Smooth muscle cell (in vitro differentiated cells): ENCODE results near the gene DOCK9. TPM values are rescaled to one million over a fixed set of nuclear protein-coding genes. Genes with fewer than 3 reads are reported as not detected.

Experiments
- DNase-seq: peaks from one replicate; lab custom pipeline; 2025; ENCODE audit not compliant: unreplicated experiment; lab: John Stamatoyannopoulos, UW
- H2AFZ ChIP-seq: fragments of 200-600 bp; sonication (generic); 2 replicates; pipeline ENCODE4 v1.6.0; 2016; ENCODE audit warnings: antibody characterized with exemption, low read depth, mild to moderate bottlenecking
- H3F3A ChIP-seq: fragments of 200-600 bp; sonication (generic); 2 replicates; pipeline ENCODE4 v1.6.0; 2017; ENCODE audit warnings: antibody characterized with exemption, low read depth
- H3K27ac ChIP-seq: fragments of 200-600 bp; sonication (generic); 2 replicates; pipeline ENCODE4 v1.5.1; 2016; ENCODE audit warnings: low read depth, mild to moderate bottlenecking
- H3K27me3 ChIP-seq: fragments of 200-600 bp; sonication (generic); 2 replicates; pipeline ENCODE4 v1.6.1; 2016; ENCODE audit warnings: low read depth, mild to moderate bottlenecking
- H3K36me3 ChIP-seq: fragments of 200-600 bp; sonication (generic); 2 replicates; pipeline ENCODE4 v1.5.1; 2016; ENCODE audit warnings: low read depth
- H3K4me1 ChIP-seq: fragments of 200-600 bp; sonication (generic); 2 replicates; pipeline ENCODE4 v1.5.1; 2016; ENCODE audit warnings: low read depth
- H3K4me2 ChIP-seq: fragments of 200-600 bp; sonication (generic); 2 replicates; pipeline ENCODE4 v1.6.0; 2016; ENCODE audit warnings: mild to moderate bottlenecking
- H3K4me3 ChIP-seq: fragments of 200-600 bp; sonication (generic); 2 replicates; pipeline ENCODE4 v1.5.1; 2016; ENCODE audit warnings: mild to moderate bottlenecking
- H3K79me2 ChIP-seq: fragments of 200-600 bp; sonication (generic); 2 replicates; pipeline ENCODE4 v1.6.0; 2016; ENCODE audit warnings: low read depth, mild to moderate bottlenecking
- H3K9ac ChIP-seq: fragments of 200-600 bp; sonication (generic); 2 replicates; pipeline ENCODE4 v1.6.0; 2016; ENCODE audit warnings: low read depth
- H3K9me3 ChIP-seq: fragments of 200-600 bp; sonication (generic); replicated peaks from 2 replicates; pipeline ENCODE4 v1.5.1; 2016; ENCODE audit warnings: low read depth
- H4K20me1 ChIP-seq: fragments of 200-600 bp; sonication (generic); 2 replicates; pipeline ENCODE4 v1.6.0; 2016; ENCODE audit warnings: low read depth
- WGBS: methylation state at CpG from one replicate; pipeline ENCODE4 v1.1.7; 2016; ENCODE audit warnings: low lambda C conversion rate; 5-methylcytosine and 5-hydroxymethylcytosine counted together
- polyA plus RNA-seq: library from polyadenylated mRNA; unstranded; fragments of >200 nt; fragmentation: Nextera tagmentation; extraction: Ambion mirVana; gene quantifications from 2 replicates; pipeline ENCODE4 v1.2.1, GENCODE V29; 2016
- total RNA-seq: library from RNA; depleted of rRNA; stranded (reverse); fragments of >200 nt; gene quantifications from 2 replicates; pipeline ENCODE4 v1.2.3, GENCODE V29; 2014
- TF ChIP-seq, protein P1 (sequence below): fragments of 200-600 bp; sonication (generic); IDR thresholded peaks from 2 replicates; pipeline ENCODE4 v1.5.1; 2017; ENCODE audit warnings: borderline replicate concordance, mild to moderate bottlenecking, antibody characterized with exemption; ENCODE audit not compliant: insufficient read depth, poor library complexity, severe bottlenecking

The DOCK9 gene
- total and polyA plus RNA-seq, 2 experiments from 2014 or later: 5.7 to 25.1 TPM

GRCh38 chr13:98775844-98776598 is 201.8 kb downstream of the DOCK9 start:
- Histone ChIP-seq H2AFZ (no peak overlapping the region), H3F3A (no peaks in the 10 kb centered on the region), H3K4me3 (no peak overlapping the region), H3K27ac (no peak overlapping the region), H3K79me2 (no peaks in the 10 kb centered on the region), H3K9me3 (no peaks in the 10 kb centered on the region), H3K27me3 (no peaks in the 10 kb centered on the region), H4K20me1 (no peaks in the 10 kb centered on the region), H3K4me2 (no peak overlapping the region), H3K36me3 (no peaks in the 10 kb centered on the region), H3K4me1 (no peaks in the 10 kb centered on the region), H3K9ac (no peak overlapping the region)
- DNase-seq: no peak
- 71% methylated on average over 22 of the region's 22 CpGs for WGBS
- TF ChIP-seq, protein P1, sequence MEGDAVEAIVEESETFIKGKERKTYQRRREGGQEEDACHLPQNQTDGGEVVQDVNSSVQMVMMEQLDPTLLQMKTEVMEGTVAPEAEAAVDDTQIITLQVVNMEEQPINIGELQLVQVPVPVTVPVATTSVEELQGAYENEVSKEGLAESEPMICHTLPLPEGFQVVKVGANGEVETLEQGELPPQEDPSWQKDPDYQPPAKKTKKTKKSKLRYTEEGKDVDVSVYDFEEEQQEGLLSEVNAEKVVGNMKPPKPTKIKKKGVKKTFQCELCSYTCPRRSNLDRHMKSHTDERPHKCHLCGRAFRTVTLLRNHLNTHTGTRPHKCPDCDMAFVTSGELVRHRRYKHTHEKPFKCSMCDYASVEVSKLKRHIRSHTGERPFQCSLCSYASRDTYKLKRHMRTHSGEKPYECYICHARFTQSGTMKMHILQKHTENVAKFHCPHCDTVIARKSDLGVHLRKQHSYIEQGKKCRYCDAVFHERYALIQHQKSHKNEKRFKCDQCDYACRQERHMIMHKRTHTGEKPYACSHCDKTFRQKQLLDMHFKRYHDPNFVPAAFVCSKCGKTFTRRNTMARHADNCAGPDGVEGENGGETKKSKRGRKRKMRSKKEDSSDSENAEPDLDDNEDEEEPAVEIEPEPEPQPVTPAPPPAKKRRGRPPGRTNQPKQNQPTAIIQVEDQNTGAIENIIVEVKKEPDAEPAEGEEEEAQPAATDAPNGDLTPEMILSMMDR: no peak

DNA sequence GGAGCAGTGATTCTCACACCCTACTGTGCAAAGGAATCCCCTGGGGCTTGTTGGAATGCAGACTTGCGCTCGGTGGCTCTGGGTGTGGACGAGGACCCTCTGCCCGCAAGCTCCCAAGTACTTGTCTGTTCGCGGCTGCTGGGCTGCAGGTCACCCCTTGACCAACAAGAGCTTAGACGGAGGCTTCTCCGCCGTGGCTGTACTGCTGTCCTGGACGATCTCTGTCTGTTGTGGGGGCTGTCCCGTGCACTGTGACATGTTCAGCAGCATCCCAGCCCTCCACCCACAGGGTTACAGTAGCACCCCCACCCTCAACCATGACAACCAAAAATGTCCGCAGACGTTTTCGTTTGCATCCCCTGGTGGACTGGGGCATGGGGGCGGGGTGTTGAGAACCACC is 202.5 kb downstream of the DOCK9 start:
- Histone ChIP-seq H3F3A (no peaks in the 10 kb centered on the region), H3K27ac (no peak overlapping the region), H3K9ac (no peak overlapping the region), H3K36me3 (no peaks in the 10 kb centered on the region), H3K4me2 (no peak overlapping the region), H3K79me2 (no peaks in the 10 kb centered on the region), H4K20me1 (no peaks in the 10 kb centered on the region), H3K27me3 (no peaks in the 10 kb centered on the region), H3K9me3 (no peaks in the 10 kb centered on the region), H2AFZ (no peak overlapping the region), H3K4me1 (no peaks in the 10 kb centered on the region), H3K4me3 (no peak overlapping the region)
- TF ChIP-seq, protein P1: no peak
- no peak for DNase-seq
- 93% methylated on average over 15 of the region's 15 CpGs for WGBS

DNA sequence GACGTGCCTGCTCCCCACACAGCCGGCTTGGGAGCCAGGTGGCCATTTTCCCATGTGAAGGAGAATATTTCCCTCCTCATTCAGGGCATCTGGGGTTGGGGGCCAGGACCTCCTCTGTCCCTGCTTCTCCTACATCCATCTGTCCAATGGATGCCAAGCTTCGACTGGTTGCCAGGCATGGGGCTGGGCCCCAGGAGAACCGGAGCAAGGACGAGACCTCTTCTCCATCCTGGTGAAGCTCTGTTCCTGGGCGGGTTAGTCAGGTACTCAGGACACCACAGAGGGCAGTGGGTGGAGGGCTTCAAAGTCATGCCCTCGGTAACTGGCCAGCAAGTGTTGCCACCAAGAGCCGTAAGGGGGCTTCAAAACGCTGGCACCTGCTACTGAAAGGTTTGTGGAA is 203.1 kb downstream of the DOCK9 start:
- Histone ChIP-seq H3K27me3 (no peaks in the 10 kb centered on the region), H3K9ac (no peak overlapping the region), H4K20me1 (no peaks in the 10 kb centered on the region), H3K4me2 (no peak overlapping the region), H3K36me3 (no peaks in the 10 kb centered on the region), H3K79me2 (no peaks in the 10 kb centered on the region), H2AFZ (no peak overlapping the region), H3K9me3 (no peaks in the 10 kb centered on the region), H3K4me1 (no peaks in the 10 kb centered on the region), H3K27ac (no peak overlapping the region), H3K4me3 (no peak overlapping the region), H3F3A (no peaks in the 10 kb centered on the region)
- WGBS: 97% methylated on average over 9 of the region's 9 CpGs
- TF ChIP-seq, protein P1: no peak
- DNase-seq: no peak

DNA sequence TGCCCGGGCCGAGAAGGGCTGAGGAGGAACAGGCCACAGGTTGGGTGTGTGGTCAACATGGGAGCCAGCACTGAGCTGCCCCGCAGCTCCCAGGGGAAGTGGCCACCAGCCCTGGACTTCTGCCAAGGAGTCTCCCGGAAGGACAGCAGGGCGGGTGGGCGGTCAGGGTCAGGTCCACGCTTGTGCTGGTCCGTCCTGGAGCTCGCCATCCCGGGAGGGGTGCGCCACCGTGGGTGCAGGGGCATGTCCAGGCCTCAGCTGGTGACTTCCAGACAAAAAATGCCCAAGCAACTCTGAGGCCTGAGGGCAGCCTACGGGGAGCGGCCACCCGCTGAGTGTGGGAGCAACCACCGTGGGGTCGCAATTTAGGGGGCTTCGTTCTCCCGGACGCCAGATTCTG is 203.9 kb downstream of the DOCK9 start:
- Histone ChIP-seq H3F3A (no peaks in the 10 kb centered on the region), H3K4me3 (no peak overlapping the region), H4K20me1 (no peaks in the 10 kb centered on the region), H3K4me1 (no peaks in the 10 kb centered on the region), H3K27me3 (no peaks in the 10 kb centered on the region), H2AFZ (no peak overlapping the region), H3K9me3 (no peaks in the 10 kb centered on the region), H3K27ac (no peak overlapping the region), H3K9ac (no peak overlapping the region), H3K79me2 (no peaks in the 10 kb centered on the region), H3K36me3 (no peaks in the 10 kb centered on the region), H3K4me2 (no peak overlapping the region)
- 94% methylated on average over 20 of the region's 20 CpGs for WGBS
- no peak for DNase-seq
- TF ChIP-seq, protein P1: no peak
